HEK293T (cell line): ENCODE measurements around the gene RNF111.

Experiments
- BHLHE40 ChIP-seq: fragments of 450-650 bp; IDR thresholded peaks from 2 replicates; pipeline ENCODE4 v1.6.1; 2016; ENCODE audit warnings: mild to moderate bottlenecking, moderate library complexity, borderline replicate concordance
- CTBP1 ChIP-seq: fragments of 450-650 bp; IDR thresholded peaks from 2 replicates; pipeline ENCODE4 v1.6.1; 2016; ENCODE audit warnings: borderline replicate concordance
- ELF4 ChIP-seq: fragments of 450-650 bp; IDR thresholded peaks from 2 replicates; pipeline ENCODE4 v1.6.1; 2017; ENCODE audit warnings: antibody characterized with exemption
- FOXA1 ChIP-seq: fragments of 450-650 bp; IDR thresholded peaks from 2 replicates; pipeline ENCODE4 v1.6.1; 2016; ENCODE audit warnings: mild to moderate bottlenecking
- FOXK2 ChIP-seq: fragments of 450-650 bp; IDR thresholded peaks from 2 replicates; pipeline ENCODE4 v1.6.1; 2016; ENCODE audit warnings: mild to moderate bottlenecking
- FOXM1 ChIP-seq: fragments of 450-650 bp; IDR thresholded peaks from 2 replicates; pipeline ENCODE4 v1.6.1; 2017; ENCODE audit warnings: mild to moderate bottlenecking, borderline replicate concordance
- HDGF ChIP-seq: fragments of 450-650 bp; IDR thresholded peaks from 2 replicates; pipeline ENCODE4 v1.6.1; 2017; ENCODE audit warnings: antibody characterized with exemption, borderline replicate concordance
- L3MBTL2 ChIP-seq: fragments of 450-650 bp; conservative IDR thresholded peaks from 2 replicates; pipeline ENCODE4 v1.6.1; 2016; ENCODE audit warnings: mild to moderate bottlenecking
- NFRKB ChIP-seq: fragments of 450-650 bp; IDR thresholded peaks from 2 replicates; pipeline ENCODE4 v1.6.1; 2016; ENCODE audit warnings: mild to moderate bottlenecking, moderate library complexity
- SP1 ChIP-seq: fragments of 450-650 bp; IDR thresholded peaks from 2 replicates; pipeline ENCODE4 v1.6.1; 2017
- SUZ12 ChIP-seq: fragments of 450-650 bp; IDR thresholded peaks from 2 replicates; pipeline ENCODE4 v1.6.1; 2016; ENCODE audit warnings: mild to moderate bottlenecking
- TARDBP ChIP-seq: fragments of 450-650 bp; IDR thresholded peaks from 2 replicates; pipeline ENCODE4 v1.6.1; 2016
- ZNF384 ChIP-seq: fragments of 450-650 bp; IDR thresholded peaks from 2 replicates; pipeline ENCODE4 v1.6.1; 2016
- TF ChIP-seq, protein P1 (sequence below): fragments of 450-650 bp; IDR thresholded peaks from 2 replicates; pipeline ENCODE4 v1.6.1; 2016

DNA sequence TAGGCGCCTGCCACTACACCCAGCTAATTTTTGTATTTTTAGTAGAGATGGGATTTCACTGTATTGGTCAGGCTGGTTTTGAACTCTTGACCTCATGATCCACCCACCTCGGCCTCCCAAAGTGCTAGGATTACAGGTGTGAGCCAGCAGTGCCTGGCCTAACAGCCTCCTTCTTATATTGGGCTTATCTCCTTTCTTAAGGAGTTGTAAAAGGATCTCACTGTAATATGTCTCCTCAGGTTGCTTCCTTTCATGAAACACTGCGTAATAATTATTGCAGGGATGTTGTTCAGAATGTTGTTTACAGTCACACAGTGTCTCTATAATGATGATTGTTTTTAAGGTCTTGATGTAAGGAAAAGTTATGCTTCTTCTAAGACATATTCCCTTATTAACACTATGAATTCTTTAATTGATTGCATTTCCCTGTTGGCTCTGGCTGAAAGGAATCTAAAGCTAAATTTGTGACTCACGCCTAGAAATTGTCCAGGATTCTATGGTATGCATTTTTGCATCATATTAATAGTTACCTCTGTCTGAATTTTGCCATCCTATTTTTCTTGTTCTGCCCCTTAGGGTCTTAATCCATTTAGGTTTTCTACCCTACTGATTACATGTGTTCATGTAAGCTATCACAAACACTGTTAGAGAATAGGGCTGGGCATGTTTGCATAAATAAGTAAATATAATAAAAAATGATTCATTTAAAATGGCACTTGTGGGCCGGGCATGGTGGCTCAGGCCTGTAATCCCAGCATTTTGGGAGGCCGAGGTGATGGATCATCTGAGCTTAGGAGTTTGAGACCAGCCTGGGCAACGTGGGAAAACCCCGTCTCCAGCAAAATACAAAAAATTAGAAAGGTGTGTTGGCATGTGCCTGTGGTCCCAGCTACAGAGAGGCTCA is 24.5 kb upstream of the RNF111 start:
- TF ChIP-seq SP1 (no peak), FOXM1 (no peak), FOXA1 (no peak), BHLHE40 (no peak), NFRKB (no peak), CTBP1 (no peak), ELF4 (no peak), TARDBP (no peak), HDGF (no peak), SUZ12 (no peak), FOXK2 (no peak), ZNF384 (no peak), L3MBTL2 (no peak)
- TF ChIP-seq, protein P1, sequence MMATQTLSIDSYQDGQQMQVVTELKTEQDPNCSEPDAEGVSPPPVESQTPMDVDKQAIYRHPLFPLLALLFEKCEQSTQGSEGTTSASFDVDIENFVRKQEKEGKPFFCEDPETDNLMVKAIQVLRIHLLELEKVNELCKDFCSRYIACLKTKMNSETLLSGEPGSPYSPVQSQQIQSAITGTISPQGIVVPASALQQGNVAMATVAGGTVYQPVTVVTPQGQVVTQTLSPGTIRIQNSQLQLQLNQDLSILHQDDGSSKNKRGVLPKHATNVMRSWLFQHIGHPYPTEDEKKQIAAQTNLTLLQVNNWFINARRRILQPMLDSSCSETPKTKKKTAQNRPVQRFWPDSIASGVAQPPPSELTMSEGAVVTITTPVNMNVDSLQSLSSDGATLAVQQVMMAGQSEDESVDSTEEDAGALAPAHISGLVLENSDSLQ = no peak
